ENCODE data around the gene SDS.

DNA sequence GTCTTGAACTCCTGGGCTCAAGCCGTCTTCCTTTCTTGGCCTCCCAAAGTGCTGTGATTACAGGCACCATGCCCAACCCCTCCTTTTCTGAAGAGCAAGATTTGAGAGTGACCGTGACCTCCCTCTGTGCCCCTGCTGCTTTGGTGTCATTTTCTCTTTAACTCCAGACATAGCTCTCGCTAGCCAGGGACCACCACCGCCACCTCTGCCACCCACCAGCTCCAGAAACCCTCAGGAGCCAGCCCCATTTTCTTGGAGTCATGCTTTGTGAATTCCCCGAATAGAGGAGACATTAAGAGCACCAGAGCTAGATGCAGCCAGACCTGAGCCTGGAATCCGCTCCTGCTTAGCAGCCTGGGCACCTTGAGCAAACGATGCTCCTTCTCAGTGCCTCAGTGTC lies 36.6 kb upstream of the SDS start:
- TF ChIP-seq, protein P1, sequence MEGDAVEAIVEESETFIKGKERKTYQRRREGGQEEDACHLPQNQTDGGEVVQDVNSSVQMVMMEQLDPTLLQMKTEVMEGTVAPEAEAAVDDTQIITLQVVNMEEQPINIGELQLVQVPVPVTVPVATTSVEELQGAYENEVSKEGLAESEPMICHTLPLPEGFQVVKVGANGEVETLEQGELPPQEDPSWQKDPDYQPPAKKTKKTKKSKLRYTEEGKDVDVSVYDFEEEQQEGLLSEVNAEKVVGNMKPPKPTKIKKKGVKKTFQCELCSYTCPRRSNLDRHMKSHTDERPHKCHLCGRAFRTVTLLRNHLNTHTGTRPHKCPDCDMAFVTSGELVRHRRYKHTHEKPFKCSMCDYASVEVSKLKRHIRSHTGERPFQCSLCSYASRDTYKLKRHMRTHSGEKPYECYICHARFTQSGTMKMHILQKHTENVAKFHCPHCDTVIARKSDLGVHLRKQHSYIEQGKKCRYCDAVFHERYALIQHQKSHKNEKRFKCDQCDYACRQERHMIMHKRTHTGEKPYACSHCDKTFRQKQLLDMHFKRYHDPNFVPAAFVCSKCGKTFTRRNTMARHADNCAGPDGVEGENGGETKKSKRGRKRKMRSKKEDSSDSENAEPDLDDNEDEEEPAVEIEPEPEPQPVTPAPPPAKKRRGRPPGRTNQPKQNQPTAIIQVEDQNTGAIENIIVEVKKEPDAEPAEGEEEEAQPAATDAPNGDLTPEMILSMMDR (IDR thresholded peaks at IDR 0.05; ENCODE audit: insufficient read depth, low read depth, low read length), result no peak
- no peak for TF ChIP-seq EZH2 (IDR thresholded peaks at IDR 0.05; ENCODE audit: insufficient read depth, low read length)
